GM04504 (cell line): ENCODE results near the gene VRK2.
"Not testable (repeated sequence)": the region's sequence is repeated elsewhere in the genome, so short reads cannot be mapped to it uniquely, and the experiment has no call there.

Source experiments
- DNase-seq: peaks from one replicate; pipeline ENCODE4 v3.0.0-alpha.2; 2012; ENCODE audit warnings: low read depth

The VRK2 gene

GRCh38 chr2:58158481-58158880, 111.9 kb downstream of the VRK2 start:
- DNase-seq = no peak

GRCh38 chr2:58163913-58164312, 117.3 kb downstream of the VRK2 start:
- DNase-seq = no peak

- not testable (repeated sequence) for DNase-seq
Observed at GRCh38 chr2:58168130-58168529, 121.5 kb downstream of the VRK2 start.

GRCh38 chr2:58169845-58170244, 123.2 kb downstream of the VRK2 start:
- DNase-seq = not testable (repeated sequence)

GRCh38 chr2:58170334-58170933, 123.8 kb downstream of the VRK2 start:
- not testable (repeated sequence) for DNase-seq

GRCh38 chr2:58171831-58172230, 125.2 kb downstream of the VRK2 start:
- not testable (repeated sequence) for DNase-seq

- DNase-seq = not testable (repeated sequence)
Observed at GRCh38 chr2:58177187-58177586, 130.6 kb downstream of the VRK2 start.

- not testable (repeated sequence) for DNase-seq
Observed at GRCh38 chr2:58180175-58180574, 133.6 kb downstream of the VRK2 start.

- no peak for DNase-seq
Observed at GRCh38 chr2:58180635-58181034, 134.0 kb downstream of the VRK2 start.

- no peak for DNase-seq
Observed at GRCh38 chr2:58182527-58182926, 135.9 kb downstream of the VRK2 start.

- DNase-seq = no peak
Observed at GRCh38 chr2:58186501-58186900, 139.9 kb downstream of the VRK2 start.

GRCh38 chr2:58187022-58187421, 140.4 kb downstream of the VRK2 start:
- DNase-seq = not testable (repeated sequence)

- DNase-seq = no peak
Observed at GRCh38 chr2:58194458-58194857, 147.9 kb downstream of the VRK2 start.

GRCh38 chr2:58195662-58196061, 149.1 kb downstream of the VRK2 start:
- DNase-seq = no peak

- DNase-seq = no peak
Observed at GRCh38 chr2:58197894-58198293, 151.3 kb downstream of the VRK2 start.

GRCh38 chr2:58202404-58202803, 155.8 kb downstream of the VRK2 start:
- DNase-seq = no peak

GRCh38 chr2:58203018-58203417, 156.4 kb downstream of the VRK2 start:
- no peak for DNase-seq

- no peak for DNase-seq
Observed at GRCh38 chr2:58204195-58204959, 157.8 kb downstream of the VRK2 start.

- DNase-seq = no peak
Observed at GRCh38 chr2:58206785-58207184, 160.2 kb downstream of the VRK2 start.

GRCh38 chr2:58207189-58207588, 160.6 kb downstream of the VRK2 start:
- no peak for DNase-seq
